HEK293 (cell line): ENCODE data around the gene SLC35A2.

Experiments
- CTCF ChIP-seq: fragments of 450-650 bp; formaldehyde crosslinking; IDR thresholded peaks from 2 replicates; pipeline ENCODE4 v1.5.1; 2016; ENCODE audit warnings: missing biosample characterization, missing genetic modification characterization
- IKZF3 ChIP-seq: fragments of 450-650 bp; IDR thresholded peaks from 2 replicates; pipeline ENCODE4 v1.5.0; 2018; ENCODE audit warnings: missing biosample characterization, mild to moderate bottlenecking, missing genetic modification characterization, moderate library complexity
- ZBTB49 ChIP-seq: fragments of 450-650 bp; formaldehyde crosslinking; IDR thresholded peaks from 2 replicates; pipeline ENCODE4 v1.5.1; 2016; ENCODE audit warnings: missing biosample characterization, missing genetic modification characterization, low read depth
- ZNF311 ChIP-seq: fragments of 450-650 bp; formaldehyde crosslinking; IDR thresholded peaks from 2 replicates; pipeline ENCODE4 v1.5.1; 2017; ENCODE audit warnings: missing biosample characterization, missing genetic modification characterization, borderline replicate concordance
- ZNF423 ChIP-seq: fragments of 450-650 bp; formaldehyde crosslinking; IDR thresholded peaks from 2 replicates; pipeline ENCODE4 v1.5.1; 2016; ENCODE audit warnings: missing biosample characterization, missing genetic modification characterization

GRCh38 chrX:48938721-48939425, 27.4 kb upstream of the SLC35A2 start:
- TF ChIP-seq ZNF423 (tag by site-specific recombination): no peak
- no peak for TF ChIP-seq ZBTB49
- TF ChIP-seq ZNF311 (tag by site-specific recombination): no peak
- TF ChIP-seq CTCF (tag by site-specific recombination): no peak
- TF ChIP-seq IKZF3: no peak
